Vagina (tissue), 2 donors: ENCODE measurements around the gene SPAG17. TPM values are rescaled to one million over a fixed set of nuclear protein-coding genes. Genes with fewer than 3 reads are reported as not detected.

Source experiments
- DNase-seq, 2 donors: peaks; one replicate each; pipeline ENCODE4 v3.0.0-alpha.2; 2017; ENCODE audit errors: extremely low spot score in 2 of 2
- H3K27ac ChIP-seq: fragments of 200-600 bp; sonication (generic); one replicate; pipeline ENCODE4 v1.5.1; 2019
- H3K27me3 ChIP-seq: fragments of 200-600 bp; sonication (generic); one replicate; pipeline ENCODE4 v1.5.1; 2019
- H3K36me3 ChIP-seq, 2 donors: fragments of 200-600 bp; sonication (generic); one replicate each; pipeline ENCODE4 v1.5.1; 2017 to 2019
- H3K4me1 ChIP-seq: fragments of 200-600 bp; sonication (generic); one replicate; pipeline ENCODE4 v1.5.1; 2019
- H3K4me3 ChIP-seq, 2 donors: fragments of 200-600 bp; sonication (generic); 1 replicate in 1 of 2; 2 replicates in 1 of 2; pipeline ENCODE4 v1.5.1; 2016 to 2019
- H3K9me3 ChIP-seq: fragments of 200-600 bp; sonication (generic); one replicate; pipeline ENCODE4 v1.5.1; 2019
- CTCF ChIP-seq, 3 experiments: fragments of 450-650 bp in 2 of 3; fragments of 200-600 bp in 1 of 3; sonication (generic) in 1 of 3; IDR thresholded peaks; one replicate each; pipeline ENCODE4 v1.5.1; 2017 to 2019; ENCODE audit warnings: antibody characterized with exemption in 3 of 3, mild to moderate bottlenecking in 2 of 3, moderate library complexity in 2 of 3
- POLR2A ChIP-seq, 2 donors: fragments of 450-650 bp; IDR thresholded peaks; one replicate each; pipeline ENCODE4 v1.6.1; 2017; ENCODE audit warnings: antibody characterized with exemption in 2 of 2, mild to moderate bottlenecking in 2 of 2, moderate library complexity in 2 of 2
- POLR2AphosphoS5 ChIP-seq, 2 donors: sonication (generic); formaldehyde crosslinking; IDR thresholded peaks; one replicate each; pipeline ENCODE4 v1.9.0; 2017; ENCODE audit warnings: antibody characterized with exemption in 2 of 2, mild to moderate bottlenecking in 2 of 2, low read depth in 1 of 2; ENCODE audit not compliant: insufficient read depth in 1 of 2
- intact Hi-C: fragments of 100-400 bp; cut with DNase I; formaldehyde crosslinking; loops from one replicate; pipeline ENCODE4 v1.15.1; 2023
- total RNA-seq: library from RNA; depleted of rRNA; stranded (reverse); fragments of >200 nt; gene quantifications from one replicate; pipeline ENCODE4 v1.2.3, GENCODE V29; 2016

The SPAG17 gene
- total RNA-seq, 1 donor from 2014 or later = 10.1 TPM

GRCh38 chr1:118214866-118215265 lies 29.8 kb upstream of the SPAG17 start:
- Histone ChIP-seq H3K27me3 (no peaks in the 10 kb centered on the region), H3K9me3 (no peaks in the 10 kb centered on the region), H3K4me3 (no peak overlapping the region), H3K36me3 (no peaks in the 10 kb centered on the region), H3K4me1 (no peaks in the 10 kb centered on the region), H3K27ac (no peak overlapping the region)
- TF ChIP-seq POLR2A (IDR thresholded peaks at IDR 0.05) (no peak), CTCF (IDR thresholded peaks at IDR 0.05) (no peak), POLR2AphosphoS5 (IDR thresholded peaks at IDR 0.05; ENCODE audit: insufficient read depth in 1 of 2, low read depth in 1 of 2) (no peak)
- DNase-seq = no peak
- intact Hi-C loops = no loop called here

- no peak for TF ChIP-seq POLR2AphosphoS5 (IDR thresholded peaks at IDR 0.05; ENCODE audit: insufficient read depth in 1 of 2, low read depth in 1 of 2)
- no peak for TF ChIP-seq CTCF (IDR thresholded peaks at IDR 0.05)
- no peak for TF ChIP-seq POLR2A (IDR thresholded peaks at IDR 0.05)
- Histone ChIP-seq H3K4me1 (peaks cover 5% of the 10 kb centered on the region), H3K4me3 (no peak overlapping the region), H3K27me3 (no peaks in the 10 kb centered on the region), H3K27ac (no peak overlapping the region), H3K36me3 (no peaks in the 10 kb centered on the region), H3K9me3 (no peaks in the 10 kb centered on the region)
- no peak for DNase-seq
- intact Hi-C loops = no loop called here
These were observed 25.7 kb upstream of the SPAG17 start for GRCh38 chr1:118210723-118211110.

GRCh38 chr1:118210051-118210722 lies 25.2 kb upstream of the SPAG17 start:
- no peak for TF ChIP-seq POLR2A (IDR thresholded peaks at IDR 0.05)
- TF ChIP-seq CTCF (IDR thresholded peaks at IDR 0.05) = no peak
- TF ChIP-seq POLR2AphosphoS5 (IDR thresholded peaks at IDR 0.05; ENCODE audit: insufficient read depth in 1 of 2, low read depth in 1 of 2) = no peak
- intact Hi-C loops = no loop called here
- no peak for DNase-seq
- Histone ChIP-seq H3K4me1 (peaks cover 5% of the 10 kb centered on the region), H3K9me3 (no peaks in the 10 kb centered on the region), H3K27me3 (no peaks in the 10 kb centered on the region), H3K36me3 (no peaks in the 10 kb centered on the region), H3K4me3 (no peak overlapping the region), H3K27ac (no peak overlapping the region)

GRCh38 chr1:118209648-118210047 lies 24.6 kb upstream of the SPAG17 start:
- H3K27me3 ChIP-seq = no peaks in the 10 kb centered on the region
- no peaks in the 10 kb centered on the region for H3K36me3 ChIP-seq
- peaks cover 5% of the 10 kb centered on the region for H3K4me1 ChIP-seq
- no peak overlapping the region for H3K27ac ChIP-seq
- no peak for TF ChIP-seq POLR2AphosphoS5 (IDR thresholded peaks at IDR 0.05; ENCODE audit: insufficient read depth in 1 of 2, low read depth in 1 of 2)
- TF ChIP-seq CTCF (IDR thresholded peaks at IDR 0.05) = no peak
- no peaks in the 10 kb centered on the region for H3K9me3 ChIP-seq
- intact Hi-C loops = no loop called here
- no peak for DNase-seq
- no peak overlapping the region for H3K4me3 ChIP-seq

- Histone ChIP-seq H3K4me1 (peaks cover 5% of the 10 kb centered on the region), H3K27me3 (no peaks in the 10 kb centered on the region), H3K36me3 (no peaks in the 10 kb centered on the region), H3K27ac (no peak overlapping the region), H3K4me3 (no peak overlapping the region), H3K9me3 (no peaks in the 10 kb centered on the region)
- TF ChIP-seq POLR2A (IDR thresholded peaks at IDR 0.05) = no peak
- no peak for TF ChIP-seq CTCF (IDR thresholded peaks at IDR 0.05)
- no peak for TF ChIP-seq POLR2AphosphoS5 (IDR thresholded peaks at IDR 0.05; ENCODE audit: insufficient read depth in 1 of 2, low read depth in 1 of 2)
- intact Hi-C loops = loop anchor here (1.0 kb wide), 1 partner anchor 18 kb away; no protein-coding TSS in a partner anchor
- no peak for DNase-seq
These were observed 21.9 kb upstream of the SPAG17 start for GRCh38 chr1:118206966-118207365.
